ENCODE measurements around the gene GPS1.
A peak's percentile ranks its signal among the peaks of the same experiment; 100 is the strongest.
"Not testable (repeated sequence)": the region's sequence is repeated elsewhere in the genome, so short reads cannot be mapped to it uniquely, and the experiment has no call there.

The GPS1 gene

DNA sequence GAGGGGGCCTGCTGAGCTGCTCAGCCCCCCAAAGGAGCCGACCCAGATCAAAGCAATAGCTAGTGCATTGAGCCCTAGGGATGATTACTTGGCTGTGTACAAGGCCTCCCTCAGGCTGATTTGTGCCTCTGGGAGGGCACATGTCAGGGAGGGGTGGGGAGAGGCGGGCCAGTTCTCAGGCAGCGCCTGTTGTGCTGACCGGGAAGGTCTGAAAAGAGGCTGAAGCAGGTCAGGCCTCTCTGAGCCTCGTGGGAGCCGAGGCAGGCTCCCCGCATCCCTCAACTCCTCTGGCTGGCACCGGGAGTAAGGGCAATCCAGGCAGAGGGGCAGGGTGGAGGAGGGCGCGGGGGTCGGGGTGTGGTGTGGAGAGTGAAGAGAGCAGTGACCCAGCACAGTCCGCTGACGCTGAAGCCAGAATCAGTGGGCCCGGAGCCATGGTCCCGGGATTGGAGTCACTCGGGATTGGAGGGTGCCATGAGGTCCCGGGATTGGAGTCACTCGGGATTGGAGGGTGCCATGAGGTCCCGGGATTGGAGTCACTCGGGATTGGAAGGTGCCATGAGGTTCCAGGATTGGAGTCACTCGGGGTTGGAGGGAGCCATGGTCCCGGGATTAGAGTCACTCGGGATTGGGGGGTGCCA is 17.2 kb upstream of the GPS1 start:
- no peak for DNase-seq (ENCODE audit: extremely low read depth, low read depth)
- TF ChIP-seq, protein P1, sequence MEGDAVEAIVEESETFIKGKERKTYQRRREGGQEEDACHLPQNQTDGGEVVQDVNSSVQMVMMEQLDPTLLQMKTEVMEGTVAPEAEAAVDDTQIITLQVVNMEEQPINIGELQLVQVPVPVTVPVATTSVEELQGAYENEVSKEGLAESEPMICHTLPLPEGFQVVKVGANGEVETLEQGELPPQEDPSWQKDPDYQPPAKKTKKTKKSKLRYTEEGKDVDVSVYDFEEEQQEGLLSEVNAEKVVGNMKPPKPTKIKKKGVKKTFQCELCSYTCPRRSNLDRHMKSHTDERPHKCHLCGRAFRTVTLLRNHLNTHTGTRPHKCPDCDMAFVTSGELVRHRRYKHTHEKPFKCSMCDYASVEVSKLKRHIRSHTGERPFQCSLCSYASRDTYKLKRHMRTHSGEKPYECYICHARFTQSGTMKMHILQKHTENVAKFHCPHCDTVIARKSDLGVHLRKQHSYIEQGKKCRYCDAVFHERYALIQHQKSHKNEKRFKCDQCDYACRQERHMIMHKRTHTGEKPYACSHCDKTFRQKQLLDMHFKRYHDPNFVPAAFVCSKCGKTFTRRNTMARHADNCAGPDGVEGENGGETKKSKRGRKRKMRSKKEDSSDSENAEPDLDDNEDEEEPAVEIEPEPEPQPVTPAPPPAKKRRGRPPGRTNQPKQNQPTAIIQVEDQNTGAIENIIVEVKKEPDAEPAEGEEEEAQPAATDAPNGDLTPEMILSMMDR (IDR thresholded peaks at IDR 0.05; ENCODE audit: low read depth, low read length, missing control alignments): no peak
- no peak overlapping the region for H3K4me3 ChIP-seq (replicated peaks; ENCODE audit: low read depth, low read length)

DNA sequence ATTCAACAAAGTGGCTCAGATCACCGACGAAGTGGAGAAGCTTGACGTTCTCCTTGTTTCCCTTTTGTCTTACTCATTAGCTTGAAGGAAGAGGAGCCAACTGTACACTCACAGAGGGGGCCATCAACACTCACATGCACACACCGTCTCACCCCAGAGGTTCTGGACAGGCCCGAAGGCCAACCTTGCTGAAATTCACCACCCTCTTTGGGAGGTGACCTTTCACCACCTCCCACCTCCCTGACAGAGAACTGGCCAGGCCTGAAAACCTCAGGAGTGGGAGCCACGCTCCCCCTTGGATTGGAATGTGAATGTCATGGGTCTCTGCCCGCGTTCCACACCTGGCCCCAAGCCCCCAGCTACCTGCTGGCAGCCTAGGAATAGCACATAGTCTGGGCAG is 16.2 kb upstream of the GPS1 start:
- DNase-seq (ENCODE audit: extremely low read depth, low read depth): no peak
- TF ChIP-seq, protein P1 (IDR thresholded peaks at IDR 0.05; ENCODE audit: low read depth, low read length, missing control alignments): no peak
- no peak overlapping the region for H3K4me3 ChIP-seq (replicated peaks; ENCODE audit: low read depth, low read length)

DNA sequence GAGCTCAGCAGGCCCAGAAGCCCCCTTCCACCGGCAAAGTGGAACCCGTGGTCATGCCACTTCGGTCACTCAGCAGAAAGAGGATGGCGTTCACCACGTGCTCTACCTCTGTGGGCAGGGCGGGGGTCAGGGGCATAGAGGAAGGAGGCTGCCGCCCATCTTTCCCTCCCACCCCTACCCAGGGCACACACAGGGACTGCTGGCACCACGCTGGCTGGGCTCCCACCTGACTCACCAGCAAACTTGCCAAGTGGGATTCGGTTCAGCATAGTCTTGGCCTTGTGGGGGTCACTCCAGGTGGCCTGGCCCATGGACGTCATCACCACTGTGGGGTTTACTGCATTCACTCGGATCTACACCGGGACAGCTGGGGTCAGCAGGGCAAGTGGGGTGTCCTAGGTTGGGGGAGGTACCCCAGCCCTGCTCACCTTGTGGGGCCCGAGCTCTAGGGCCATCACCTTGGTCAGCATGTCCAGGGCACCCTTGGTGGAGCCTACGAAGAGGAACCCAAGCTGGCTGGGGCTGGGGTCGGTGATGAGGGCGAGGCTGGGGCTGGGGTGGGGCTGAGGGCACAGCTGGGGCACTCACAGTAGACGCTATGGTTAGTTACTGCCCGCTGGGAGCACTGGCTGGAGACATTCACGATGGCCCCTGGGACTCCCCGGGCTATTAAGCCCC is 15.6 kb upstream of the GPS1 start:
- TF ChIP-seq, protein P1 (IDR thresholded peaks at IDR 0.05; ENCODE audit: low read depth, low read length, missing control alignments): no peak
- peak overlapping the region; percentile 78 for H3K4me3 ChIP-seq (replicated peaks; ENCODE audit: low read depth, low read length)
- no peak for DNase-seq (ENCODE audit: extremely low read depth, low read depth)

DNA sequence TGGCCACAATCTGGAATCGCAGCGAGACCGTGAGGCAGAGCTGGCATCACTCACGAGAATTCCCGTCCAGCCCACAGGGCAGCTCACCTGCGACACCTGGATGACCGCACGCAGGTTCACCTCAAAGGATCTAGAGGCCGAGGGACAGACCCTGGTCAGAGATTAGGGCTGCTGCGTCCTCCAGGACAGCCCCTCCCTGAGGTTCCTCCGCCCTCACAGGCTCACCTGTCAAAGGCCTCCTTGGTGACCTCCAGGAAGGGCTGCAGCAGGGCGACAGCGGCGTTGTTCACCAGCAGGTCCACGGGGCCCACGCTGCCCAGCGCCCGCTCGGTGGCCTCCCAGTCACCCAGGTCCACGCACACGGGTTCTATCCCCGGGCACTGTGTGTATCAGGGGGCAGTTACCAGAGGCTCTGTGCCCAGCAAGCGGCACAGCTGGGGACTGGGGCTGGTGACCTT is 15.0 kb upstream of the GPS1 start:
- H3K4me3 ChIP-seq (replicated peaks; ENCODE audit: low read depth, low read length): peak overlapping the region; percentile 78
- no peak for DNase-seq (ENCODE audit: extremely low read depth, low read depth)
- TF ChIP-seq, protein P1 (IDR thresholded peaks at IDR 0.05; ENCODE audit: low read depth, low read length, missing control alignments): no peak

DNA sequence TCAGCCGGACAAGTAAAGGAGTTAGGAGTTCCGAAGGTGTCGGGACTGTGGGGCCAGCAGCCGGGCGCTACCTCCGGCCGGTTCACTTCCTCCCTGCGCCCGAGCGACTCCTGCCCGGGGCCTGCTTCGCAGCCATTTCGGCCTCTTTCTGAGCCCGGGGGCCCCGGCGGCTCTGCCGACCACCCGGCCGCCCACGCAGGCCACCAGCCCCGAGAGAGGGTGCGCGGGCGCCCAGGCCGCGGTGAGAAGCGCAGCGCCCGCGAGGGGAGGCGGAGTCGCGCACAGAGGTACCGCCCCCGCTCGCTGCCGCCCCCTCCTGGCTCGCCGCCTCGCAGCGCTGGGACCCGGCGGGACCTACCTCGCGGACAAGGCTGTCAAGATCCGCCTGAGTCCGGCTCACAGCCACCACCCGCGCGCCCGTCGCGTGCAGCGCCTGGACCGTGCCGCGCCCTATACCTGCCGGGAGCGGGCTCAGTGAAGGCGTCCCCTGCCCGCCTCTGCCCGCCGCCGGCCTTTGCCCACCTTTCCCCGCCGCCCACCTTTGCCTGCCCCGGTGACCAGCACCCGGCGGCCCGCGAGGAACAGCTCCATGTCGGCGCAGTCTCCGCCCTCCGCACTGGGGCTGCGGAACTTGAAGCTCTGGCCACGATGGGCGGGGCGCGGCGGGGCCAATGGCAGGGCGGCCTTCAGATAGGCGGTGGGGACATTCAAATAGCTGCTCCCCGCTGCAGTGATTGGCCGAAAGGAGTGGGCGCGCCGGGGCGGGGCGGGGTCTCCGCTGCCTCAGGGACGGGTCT is 14.4 kb upstream of the GPS1 start, which contains the start of gene DCXR:
Gene DCXR, minus strand, starts transcription at position 606 of the 797 bp plus-strand sequence. Its CDS starts 15 bp downstream, at position 591.
- peak within 1 kb of the TSS; percentile 78 for H3K4me3 ChIP-seq (replicated peaks; ENCODE audit: low read depth, low read length)
- peak; percentile 72 for DNase-seq (ENCODE audit: extremely low read depth, low read depth)
- TF ChIP-seq, protein P1 (IDR thresholded peaks at IDR 0.05; ENCODE audit: low read depth, low read length, missing control alignments): peak; percentile 67

DNA sequence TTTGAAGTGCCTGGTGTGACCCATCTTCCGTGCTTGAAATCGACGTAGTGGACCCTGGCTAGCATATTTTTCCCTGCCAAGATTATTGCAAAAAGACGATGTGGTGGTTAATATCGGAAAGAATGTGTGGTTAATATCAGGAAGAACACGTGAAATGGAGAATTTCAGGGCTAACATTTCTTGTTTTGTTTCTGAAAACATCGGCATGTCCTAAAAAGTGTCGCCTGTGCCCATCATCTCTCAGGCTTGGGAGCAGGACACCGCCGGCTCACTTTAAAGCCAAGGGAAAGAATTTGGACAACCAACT is 13.9 kb upstream of the GPS1 start:
- TF ChIP-seq, protein P1 (IDR thresholded peaks at IDR 0.05; ENCODE audit: low read depth, low read length, missing control alignments): no peak
- DNase-seq (ENCODE audit: extremely low read depth, low read depth): no peak
- peak overlapping the region; percentile 78; the same call in 1 of the 2 replicates for H3K4me3 ChIP-seq (replicated peaks; ENCODE audit: low read depth, low read length)

DNA sequence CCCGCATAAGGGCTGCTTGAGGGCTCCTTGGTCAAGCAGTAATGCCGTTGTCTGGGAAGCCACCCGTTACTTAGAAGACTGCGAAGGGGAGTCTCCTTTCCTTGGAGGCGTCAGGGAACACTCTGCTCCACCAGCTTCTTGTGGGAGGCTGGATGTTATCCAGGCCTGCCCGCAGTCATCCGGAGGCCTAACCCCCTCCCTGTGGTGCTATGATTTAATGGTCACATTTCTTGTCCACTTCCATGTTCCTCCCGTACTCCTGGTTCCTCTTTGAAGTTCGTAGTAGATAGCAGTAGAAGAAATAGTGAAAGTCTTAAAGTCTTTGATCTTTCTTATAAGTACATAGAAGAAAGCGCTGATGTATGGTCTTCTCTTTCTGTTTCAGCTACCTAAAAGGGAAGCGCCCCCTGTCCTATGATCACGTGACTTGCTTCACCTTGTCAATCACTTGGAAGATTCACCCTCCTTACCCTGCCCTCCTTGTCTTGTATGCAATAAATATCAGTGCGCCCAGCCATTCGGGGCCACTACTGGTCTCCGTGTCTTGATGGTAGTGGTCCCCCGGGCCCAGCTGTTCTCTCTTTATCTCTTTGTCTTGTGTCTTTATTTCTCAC is 12.8 kb upstream of the GPS1 start:
- not testable (repeated sequence) for H3K4me3 ChIP-seq (replicated peaks; ENCODE audit: low read depth, low read length); DNase-seq (ENCODE audit: extremely low read depth, low read depth)

Data from HFF-Myc (cell line).